IPS-11a (cell line): ENCODE data around the gene NHS.

Experiments
- H3K4me3 ChIP-seq: one replicate; pipeline ENCODE4 v1.5.1; 2013; ENCODE audit warnings: low read depth, low read length, control low read depth

The NHS gene

DNA sequence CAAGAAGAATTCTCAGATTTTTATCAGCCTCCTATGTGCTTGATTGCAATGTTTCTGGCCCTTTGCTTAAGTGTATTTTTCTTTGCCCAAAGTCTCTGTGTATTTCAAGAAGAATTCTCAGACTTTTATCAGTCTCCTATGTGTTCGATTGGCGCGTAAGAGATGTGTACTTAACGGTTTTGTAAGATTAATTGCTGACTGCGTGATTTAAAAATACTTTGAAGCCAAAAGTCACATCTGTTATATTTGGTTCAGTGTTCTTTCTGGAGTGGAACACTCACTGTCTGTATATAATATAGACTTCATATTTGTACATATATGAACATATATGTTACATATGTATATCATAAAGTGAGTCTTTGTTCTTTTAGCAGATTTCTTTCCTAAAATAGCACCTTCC, 373.7 kb downstream of the NHS start:
- H3K4me3 ChIP-seq, result no peak overlapping the region

GRCh38 chrX:17750436-17750835, 375.4 kb downstream of the NHS start:
- H3K4me3 ChIP-seq, result no peak overlapping the region

DNA sequence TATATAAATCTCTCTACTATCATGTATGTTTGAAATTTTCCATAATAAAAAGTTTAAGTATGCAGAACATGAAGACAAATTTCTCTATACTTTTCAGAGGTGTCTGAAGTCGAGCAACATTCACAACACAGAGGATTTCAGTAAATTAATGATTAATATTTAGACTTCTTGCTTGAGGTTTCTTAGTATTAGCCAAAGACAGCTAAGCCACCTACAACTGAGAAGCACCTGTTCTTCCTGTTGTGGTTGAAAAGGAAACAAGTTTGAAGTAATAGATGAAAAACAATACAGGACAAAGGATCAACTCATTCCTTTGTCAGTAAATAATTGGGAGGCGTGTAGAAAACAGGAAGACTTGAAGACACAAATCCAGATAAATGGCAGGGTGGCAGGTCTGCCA, 383.4 kb downstream of the NHS start:
- H3K4me3 ChIP-seq, result no peak overlapping the region

DNA sequence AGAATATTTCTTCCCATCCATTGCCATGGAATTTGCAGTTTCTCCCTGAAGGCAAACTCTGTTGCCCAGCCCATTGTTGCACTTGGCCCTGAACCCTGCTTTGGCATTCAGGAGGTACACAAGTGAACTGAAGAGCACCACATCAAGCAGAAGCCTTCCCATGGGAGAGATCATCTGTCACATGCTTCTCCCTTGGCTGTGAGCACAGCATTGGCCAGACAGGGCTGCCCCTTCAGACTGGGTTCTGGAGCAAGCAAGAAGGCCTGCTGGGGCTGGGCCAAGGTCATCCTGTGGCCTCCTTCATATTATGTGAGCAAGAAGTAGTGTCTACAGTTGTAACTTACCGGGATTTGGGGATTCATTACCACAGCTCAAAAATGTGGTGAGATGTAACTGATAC, 385.0 kb downstream of the NHS start:
- H3K4me3 ChIP-seq, result no peak overlapping the region

DNA sequence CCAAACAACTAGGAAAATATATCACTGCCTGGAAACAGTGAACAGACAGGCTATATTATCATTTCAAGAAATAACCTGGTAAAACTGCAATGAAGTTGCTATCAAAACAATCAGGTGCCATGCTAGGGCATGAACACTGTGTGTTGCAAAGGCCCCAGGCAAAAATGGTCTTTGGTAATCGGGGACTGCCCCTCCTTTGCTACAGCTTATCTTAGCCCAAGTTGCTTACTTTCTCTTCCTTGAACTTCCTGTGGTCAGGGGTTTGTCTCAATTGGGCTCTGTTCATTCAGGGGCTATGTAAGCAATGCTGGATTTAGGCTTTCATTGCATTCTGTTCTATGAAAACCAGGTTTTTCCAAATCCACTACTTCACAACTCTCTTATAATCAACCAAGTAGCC, 392.7 kb downstream of the NHS start:
- H3K4me3 ChIP-seq, result no peak overlapping the region

- no peak overlapping the region for H3K4me3 ChIP-seq
These were observed 394.0 kb downstream of the NHS start for GRCh38 chrX:17768997-17769396.

GRCh38 chrX:17769701-17770269, 394.8 kb downstream of the NHS start:
- H3K4me3 ChIP-seq, result no peak overlapping the region

DNA sequence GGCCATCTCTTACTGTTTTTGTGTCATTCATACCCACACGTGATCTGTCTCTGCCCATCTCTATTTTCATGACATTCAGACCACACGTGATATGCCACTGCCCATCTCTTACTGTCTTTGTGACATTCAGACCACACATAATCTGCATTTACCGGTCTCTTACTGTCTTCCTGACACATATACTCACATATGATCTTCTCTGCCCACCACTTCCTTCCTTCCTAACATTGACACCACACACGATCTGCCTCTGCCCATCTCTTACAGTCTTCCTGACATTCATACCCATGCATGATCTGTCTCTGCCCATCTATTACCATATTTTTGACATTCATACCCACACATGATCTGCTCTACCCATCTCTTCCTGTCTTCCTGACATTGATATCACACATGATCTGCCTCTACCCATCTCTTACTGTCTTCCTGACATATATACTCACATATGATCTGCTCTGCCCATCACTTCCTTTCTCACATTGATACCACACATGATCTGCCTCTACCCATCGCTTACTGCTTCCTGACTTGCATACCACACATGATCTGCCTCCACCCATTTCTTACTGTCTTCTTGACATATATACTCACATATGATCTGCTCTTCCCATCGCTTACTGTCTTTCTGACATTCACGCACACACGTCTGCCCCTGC, 398.3 kb downstream of the NHS start:
- H3K4me3 ChIP-seq, result no peak overlapping the region

DNA sequence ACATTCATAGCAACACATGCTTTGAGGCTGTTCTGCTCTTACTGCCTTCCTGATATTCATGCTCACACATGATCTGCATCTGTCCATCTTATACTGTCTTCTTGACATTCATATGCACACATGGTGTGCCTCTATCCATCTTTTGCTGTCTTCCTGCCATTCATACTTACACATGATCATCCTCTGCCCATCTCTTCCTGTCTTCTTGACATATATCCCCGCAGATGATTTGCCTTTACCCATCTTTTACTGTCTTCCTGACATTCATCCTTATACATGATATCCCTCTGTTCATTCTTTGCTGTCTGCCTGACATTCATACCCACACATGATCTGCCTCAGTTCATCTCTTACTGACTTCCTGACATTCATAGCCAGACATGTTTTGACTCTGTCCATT, 399.1 kb downstream of the NHS start:
- H3K4me3 ChIP-seq, result no peak overlapping the region

- no peak overlapping the region for H3K4me3 ChIP-seq
These were observed 404.0 kb downstream of the NHS start for GRCh38 chrX:17778997-17779396.

DNA sequence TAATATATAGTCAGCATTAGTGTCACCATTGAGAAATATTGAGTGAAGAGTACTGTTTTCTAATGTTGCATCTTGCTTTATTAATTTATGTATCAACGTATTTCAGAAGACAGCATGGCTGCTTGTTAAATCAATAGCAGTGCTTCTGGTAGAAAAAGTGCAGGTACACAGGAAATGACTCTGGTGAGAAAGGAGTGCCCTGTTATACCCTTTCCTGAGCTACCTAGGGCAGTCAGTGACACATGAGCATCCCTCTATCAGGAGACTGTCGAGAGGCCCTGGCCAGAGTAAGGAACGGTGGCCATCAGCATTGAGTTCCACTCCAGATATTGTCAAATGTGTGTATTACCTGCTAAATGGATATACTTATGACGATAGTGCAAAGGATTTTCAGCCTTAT, 404.4 kb downstream of the NHS start:
- no peak overlapping the region for H3K4me3 ChIP-seq
